SK-N-MC (cell line): ENCODE measurements around the gene HSD17B13.

Experiments
- EZH2 ChIP-seq: fragments of 200-600 bp; sonication (generic); IDR thresholded peaks from one replicate; pipeline ENCODE4 v1.6.1; 2017; ENCODE audit warnings: antibody characterized with exemption
- FOXP2 ChIP-seq: optimal IDR thresholded peaks from 2 replicates; pipeline ENCODE3; 2011; ENCODE audit warnings: mild to moderate bottlenecking, moderate library complexity; ENCODE audit not compliant: insufficient read depth; ENCODE audit errors: extremely low read length, control extremely low read depth
- POLR2AphosphoS5 ChIP-seq: IDR thresholded peaks from 2 replicates; pipeline ENCODE4 v1.6.1; 2012; ENCODE audit warnings: mild to moderate bottlenecking, low read depth, low read length, borderline replicate concordance

GRCh38 chr4:87342872-87343271, 20.2 kb upstream of the HSD17B13 start:
- TF ChIP-seq POLR2AphosphoS5 (no peak), EZH2 (no peak), FOXP2 (no peak)
